SKM-1 (cell line): Measurements from ENCODE around the gene RPS19.
"Not testable (repeated sequence)": the region's sequence is repeated elsewhere in the genome, so short reads cannot be mapped to it uniquely, and the experiment has no call there.

Source experiments
- DNase-seq: peaks from one replicate; lab custom pipeline; 2025; ENCODE audit not compliant: unreplicated experiment; lab: John Stamatoyannopoulos, UW

The RPS19 gene

DNA sequence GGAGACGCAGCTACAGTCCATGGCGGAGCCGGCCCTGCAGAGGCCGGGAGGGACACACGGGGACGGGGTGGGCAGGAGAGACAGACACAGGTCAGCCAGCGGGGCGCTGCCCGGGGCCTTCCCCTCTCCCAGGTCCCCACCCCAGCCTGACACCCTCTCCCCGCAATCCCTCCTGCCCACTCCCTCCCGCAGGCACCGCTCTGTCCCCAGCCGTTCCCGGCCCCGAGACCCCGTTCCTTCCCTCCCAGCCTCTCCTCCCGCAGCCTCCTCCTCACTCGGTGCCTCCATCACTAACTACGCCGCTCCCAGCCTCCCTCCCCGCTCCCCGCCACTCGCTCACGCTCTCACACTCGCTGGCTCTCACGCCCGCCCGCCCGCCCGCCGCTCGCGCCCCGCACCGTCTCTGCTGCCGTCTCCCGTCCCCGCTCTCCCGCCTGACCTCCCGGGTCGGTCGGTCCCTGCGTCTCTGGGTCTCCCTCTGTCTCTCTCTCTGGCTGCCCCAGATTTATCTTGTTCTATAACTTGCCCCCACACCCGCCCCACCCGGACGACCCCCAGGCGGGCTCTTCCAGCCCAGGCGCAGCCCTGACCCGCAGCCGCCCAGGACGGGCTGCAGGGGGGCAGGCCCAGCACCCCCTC lies 53.0 kb downstream of the RPS19 start:
- DNase-seq: no peak

DNA sequence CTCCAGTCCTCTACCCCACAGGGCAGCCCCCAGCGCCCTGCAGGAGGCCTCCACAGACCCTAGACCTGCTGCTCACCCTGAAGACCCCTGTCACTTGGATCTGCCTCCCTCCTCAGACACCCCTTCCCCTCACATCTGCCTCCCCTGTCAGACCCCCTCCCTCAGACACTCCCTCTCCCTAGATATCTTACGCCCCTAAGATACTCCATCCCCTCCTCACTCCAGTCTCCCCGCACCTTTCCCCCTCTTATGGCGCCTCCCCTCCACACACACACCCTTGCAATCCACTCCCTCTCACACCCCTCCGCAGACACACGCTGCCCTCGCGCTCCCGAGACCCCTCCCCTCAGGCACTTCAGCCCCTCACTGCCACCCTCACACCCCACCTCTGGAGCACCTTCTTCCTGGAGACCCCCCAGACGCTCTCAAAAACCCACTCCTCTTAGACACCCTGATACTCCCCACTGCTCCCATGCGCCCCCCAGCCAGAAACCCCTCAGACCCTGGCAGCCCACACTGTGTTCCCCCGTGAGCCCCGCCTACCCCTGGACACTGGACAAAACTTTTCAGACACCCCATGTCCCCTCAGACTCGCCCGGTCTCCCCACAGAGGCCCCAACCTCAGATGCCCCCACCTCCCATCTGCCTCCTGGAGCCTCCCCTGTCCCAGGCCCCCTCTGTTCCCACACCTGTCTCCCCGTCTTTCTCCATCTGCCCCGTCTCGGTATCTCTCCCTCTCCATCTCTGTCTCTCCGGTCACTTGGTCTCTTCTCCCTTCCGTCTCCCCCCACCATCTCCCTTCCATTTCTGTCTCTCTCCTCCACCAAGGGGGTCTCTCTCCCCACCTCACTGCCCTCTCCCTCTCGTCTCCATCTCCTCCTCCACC lies 53.7 kb downstream of the RPS19 start:
- DNase-seq: no peak

DNA sequence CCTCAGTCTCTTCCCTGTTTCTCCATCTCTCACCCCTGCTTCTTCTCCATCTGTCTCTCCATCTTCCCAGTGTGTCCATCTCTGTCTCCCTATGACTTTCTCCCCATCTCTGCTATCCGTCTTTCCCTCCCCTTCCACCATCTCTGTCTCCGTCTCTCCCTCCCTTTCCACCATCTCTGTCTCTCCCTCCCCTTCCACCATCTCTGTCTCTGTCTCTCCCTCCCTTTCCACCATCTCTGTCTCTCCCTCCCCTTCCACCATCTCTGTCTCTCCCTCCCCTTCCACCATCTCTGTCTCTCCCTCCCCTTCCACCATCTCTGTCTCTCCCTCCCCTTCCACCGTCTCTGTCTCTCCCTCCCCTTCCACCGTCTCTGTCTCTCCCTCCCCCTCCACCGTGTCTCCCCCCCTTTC lies 54.4 kb downstream of the RPS19 start:
- not testable (repeated sequence) for DNase-seq

DNA sequence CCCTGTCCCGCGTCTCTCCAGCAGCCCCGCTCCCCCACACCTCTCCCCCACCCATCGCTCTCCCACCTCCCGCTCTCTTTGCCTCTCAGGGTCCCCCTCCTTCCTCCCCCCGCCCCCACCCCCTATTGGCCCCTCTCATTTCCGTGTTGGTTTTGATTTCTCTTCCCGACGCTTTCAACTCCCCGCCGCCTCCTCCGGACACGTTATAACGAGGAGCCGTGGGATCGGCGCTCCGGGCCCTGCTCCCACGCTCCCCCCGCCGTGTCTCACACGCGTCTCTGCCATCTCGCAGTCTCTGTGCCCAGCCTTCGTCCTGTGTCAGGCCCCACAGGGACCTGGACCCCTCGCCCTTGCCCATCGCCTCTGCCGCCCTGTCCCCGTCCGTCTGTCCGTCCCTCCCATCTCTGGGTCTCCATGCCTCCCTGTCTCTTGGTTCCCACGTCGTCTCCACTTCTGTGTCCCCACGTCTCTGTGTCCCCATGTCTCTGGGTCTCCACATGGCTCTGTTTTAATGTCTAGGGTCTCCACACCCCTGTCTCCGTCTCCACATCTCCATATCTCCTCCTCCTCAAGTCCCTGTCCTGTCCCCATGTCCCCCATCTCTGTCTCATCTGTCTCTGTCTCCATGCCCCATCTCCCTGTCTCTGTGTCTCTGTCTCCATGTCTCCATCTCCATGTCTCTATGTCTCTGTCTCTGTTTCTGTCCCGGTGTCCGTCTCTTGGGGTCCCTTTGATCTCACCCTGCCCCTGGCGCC lies 55.1 kb downstream of the RPS19 start:
- no peak for DNase-seq

DNA sequence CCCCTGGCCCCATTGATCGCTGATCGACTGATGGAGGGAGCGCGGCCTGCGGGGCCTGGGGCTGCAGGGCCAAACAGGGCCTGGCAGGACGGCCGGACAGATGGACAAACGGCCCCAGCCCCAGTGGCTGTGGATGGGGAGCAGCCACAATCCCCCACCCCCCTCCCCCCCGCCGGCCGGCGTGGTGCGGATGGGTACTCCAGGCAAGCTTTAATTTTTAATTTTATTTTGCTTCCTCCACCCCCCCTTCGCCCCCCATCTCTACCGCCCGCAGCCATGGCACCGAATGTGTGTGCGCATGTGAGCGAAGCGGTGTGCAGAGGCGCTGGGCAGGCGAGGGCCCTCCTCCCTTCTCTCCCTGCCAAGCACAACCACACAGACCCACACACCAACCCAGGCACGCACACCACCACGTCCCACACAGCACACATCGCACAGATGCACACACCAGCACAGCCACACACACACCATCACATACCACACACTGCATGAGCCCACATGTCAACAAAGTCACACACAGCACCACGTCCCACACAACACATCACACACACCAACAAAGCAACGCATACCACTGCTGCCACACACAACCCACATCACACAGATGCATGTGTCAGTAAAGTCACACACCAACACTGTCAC lies 55.8 kb downstream of the RPS19 start:
- DNase-seq: no peak

DNA sequence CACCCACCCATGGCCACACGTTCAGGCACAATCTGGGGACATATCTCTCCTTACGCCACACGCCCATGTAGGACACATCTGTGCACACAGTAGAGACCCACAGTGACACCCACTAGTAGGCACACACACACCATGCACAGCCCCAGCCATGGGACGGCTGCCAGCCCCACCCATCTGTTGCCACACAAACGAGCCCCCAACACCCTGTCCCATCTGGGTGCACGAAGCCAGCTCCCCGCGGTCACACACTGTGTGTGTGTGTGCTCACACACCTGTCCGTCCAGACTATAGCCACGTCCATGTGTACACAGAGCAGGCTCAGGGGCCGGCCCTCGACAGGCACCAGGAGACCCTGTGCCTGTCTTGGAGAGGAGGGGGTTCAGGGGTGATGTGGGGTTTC lies 57.6 kb downstream of the RPS19 start:
- no peak for DNase-seq

DNA sequence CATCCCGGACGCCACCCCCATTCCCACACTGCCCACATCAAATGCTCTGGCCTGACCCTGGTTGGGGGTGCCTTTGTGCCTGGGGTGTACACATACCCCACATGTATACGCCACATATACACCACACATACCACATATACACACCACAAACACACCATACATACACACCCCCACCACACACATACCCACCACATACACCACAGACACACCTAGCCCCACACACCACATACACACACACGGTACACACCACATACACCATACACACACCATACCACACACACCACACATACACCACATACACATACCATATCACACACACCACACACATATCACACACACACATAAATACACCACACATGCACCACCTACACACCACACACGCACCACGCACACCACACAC lies 58.0 kb downstream of the RPS19 start:
- no peak for DNase-seq

DNA sequence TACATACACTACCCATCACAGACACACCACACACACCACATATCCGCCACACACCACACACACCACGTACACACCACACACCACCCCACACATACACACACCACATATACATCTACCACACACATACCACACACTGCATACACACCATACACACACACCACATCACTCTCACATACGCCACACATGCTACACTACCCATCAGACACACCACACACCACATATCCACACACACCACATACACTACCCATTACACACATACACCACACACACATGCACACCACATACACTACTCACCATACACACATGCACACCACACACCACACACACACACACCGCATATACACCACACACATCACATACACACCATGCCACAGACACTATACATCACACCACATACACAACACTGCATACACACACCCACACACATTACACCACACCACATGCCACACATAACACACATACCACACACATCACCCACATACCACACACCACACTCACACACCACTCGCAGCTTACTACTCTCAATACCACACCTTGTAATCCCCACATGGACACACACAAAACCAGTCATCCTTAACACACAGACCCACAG lies 58.7 kb downstream of the RPS19 start:
- DNase-seq: no peak

DNA sequence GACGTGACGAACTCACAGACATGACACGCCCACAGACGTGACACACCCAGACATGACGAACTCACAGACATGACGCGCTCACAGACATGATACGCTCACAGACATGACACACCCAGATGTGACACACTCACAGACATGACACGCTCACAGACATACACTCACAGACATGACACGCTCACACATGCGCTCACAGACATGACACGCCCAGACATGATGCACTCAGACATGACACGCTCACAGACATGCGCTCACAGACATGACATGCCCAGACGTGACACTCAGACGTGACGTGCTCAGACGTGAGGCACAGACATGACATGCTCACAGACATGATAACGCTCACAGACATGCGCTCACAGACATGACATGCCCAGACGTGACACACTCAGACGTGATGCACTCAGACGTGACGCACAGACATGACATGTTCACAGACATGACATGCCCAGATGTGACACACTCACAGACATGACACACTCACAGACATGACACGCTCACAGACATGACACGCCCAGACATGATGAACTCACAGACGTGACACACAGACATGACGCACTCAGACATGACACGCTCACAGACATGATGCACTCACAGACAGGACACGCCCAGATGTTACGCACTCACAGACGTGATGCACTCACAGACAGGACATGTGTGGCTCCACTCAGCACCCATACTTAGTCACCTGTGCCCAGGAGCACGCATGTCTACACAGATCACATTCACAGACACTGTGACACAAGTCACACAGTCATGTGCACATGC lies 60.1 kb downstream of the RPS19 start:
- no peak for DNase-seq

DNA sequence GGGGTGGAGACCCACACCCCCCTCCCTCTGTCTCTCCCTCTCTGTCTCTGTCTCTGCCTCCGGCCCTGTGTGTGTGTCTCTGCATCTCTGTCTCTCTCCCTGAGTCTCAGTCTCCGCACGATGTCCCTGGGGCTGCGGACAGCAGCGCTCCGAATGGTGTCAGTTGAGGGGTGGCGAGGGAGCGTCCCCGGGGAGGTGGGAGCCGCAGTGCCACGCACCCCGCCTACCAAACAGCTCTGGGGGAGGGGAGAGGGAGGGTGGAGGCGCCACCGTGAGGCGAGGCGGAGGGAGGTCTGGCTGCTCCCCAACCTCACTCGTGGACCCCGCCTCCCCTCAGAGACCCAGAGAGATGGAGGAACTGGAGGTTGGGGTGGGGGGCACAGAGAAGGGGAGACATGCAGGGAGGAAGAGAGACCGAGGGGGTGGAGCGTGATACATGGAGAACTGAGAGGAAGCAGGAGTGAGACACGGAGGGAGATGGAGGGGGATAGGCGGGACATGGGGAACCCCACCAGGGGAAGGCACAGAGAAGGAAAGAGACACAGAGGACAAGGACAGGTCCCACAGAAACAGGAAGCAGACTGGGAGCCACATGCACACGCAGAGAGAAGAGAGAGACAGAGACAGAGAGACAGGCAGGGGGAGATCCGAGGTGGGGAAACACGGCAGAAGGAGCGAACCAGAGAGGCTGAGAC lies 61.0 kb downstream of the RPS19 start:
- DNase-seq: no peak

DNA sequence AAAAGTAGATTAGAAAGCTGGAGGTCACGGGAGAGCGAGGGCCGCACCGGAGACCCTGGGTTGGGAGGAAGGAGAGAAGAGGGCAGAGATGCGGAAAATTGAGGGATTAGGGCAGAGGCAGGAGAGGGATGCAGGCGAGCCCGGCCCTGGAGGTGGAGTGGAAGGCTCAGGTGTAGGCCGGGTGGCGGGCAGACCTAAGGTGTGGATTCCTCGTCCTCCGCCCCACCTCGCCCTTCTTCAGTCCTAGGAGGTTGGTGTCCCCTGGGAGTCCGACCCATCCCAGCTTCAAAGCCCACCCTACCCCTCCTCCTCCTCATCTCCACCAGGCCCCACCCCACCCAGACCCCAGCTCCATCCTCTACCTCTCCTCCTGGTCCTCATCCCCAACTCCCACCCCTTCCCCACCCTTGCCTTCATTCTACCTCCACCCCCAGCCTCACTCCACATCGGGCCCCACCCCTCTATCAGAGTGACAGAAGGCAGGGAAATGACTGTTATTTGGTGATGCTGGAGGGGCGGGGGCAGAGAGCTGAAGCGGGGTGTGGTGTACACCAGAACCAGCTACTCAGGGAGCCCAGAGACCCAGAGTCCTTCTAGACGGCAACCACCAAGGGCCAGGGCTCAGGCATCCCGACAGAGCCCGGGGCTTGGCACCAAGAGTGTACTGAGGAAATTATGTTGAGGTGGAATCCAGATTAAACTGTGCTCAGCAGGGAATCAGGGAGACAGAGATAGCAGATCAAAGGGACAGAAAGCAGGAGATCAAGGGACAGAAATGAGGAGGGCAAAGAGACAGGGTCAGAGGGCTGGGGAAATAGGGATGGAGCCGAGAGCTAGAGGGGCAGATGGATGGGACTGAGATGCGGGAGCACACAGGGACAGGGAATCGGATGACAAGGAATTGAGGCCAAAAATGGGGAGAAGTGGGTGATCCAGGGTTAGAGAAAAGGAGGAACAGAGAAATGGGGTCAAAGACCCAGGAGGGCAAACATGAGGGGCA lies 61.8 kb downstream of the RPS19 start:
- no peak for DNase-seq
